Esophagus (tissue), 2 donors: ENCODE measurements around the gene TRAF3. TPM values are rescaled to one million over a fixed set of nuclear protein-coding genes. Genes with fewer than 3 reads are reported as not detected.

ENCODE experiments used
- H3K27ac ChIP-seq, 2 donors: one replicate each; pipeline ENCODE4 v1.5.1; 2013; ENCODE audit warnings: low read depth in 2 of 2, mild to moderate bottlenecking in 2 of 2, inconsistent platforms in 1 of 2, low read length in 1 of 2, moderate library complexity in 1 of 2
- H3K27me3 ChIP-seq, 2 donors: one replicate each; pipeline ENCODE4 v1.6.1; 2013; ENCODE audit warnings: low read length in 2 of 2, control low read depth in 1 of 2, mild to moderate bottlenecking in 1 of 2; ENCODE audit not compliant: insufficient read depth in 2 of 2, control insufficient read depth in 1 of 2
- H3K36me3 ChIP-seq, 2 donors: one replicate each; pipeline ENCODE4 v1.6.1; 2013; ENCODE audit warnings: low read length in 1 of 2; ENCODE audit not compliant: control insufficient read depth in 2 of 2, insufficient read depth in 2 of 2
- H3K4me1 ChIP-seq, 2 donors: one replicate each; pipeline ENCODE4 v1.6.1; 2013; ENCODE audit warnings: low read length in 1 of 2; ENCODE audit not compliant: control insufficient read depth in 2 of 2, insufficient read depth in 2 of 2
- H3K4me3 ChIP-seq, 2 donors: one replicate each; pipeline ENCODE4 v1.5.1; 2013; ENCODE audit warnings: low read length in 2 of 2, mild to moderate bottlenecking in 2 of 2, low read depth in 1 of 2, moderate library complexity in 1 of 2
- H3K9me3 ChIP-seq, 2 donors: one replicate each; pipeline ENCODE4 v1.6.1; 2013; ENCODE audit warnings: mild to moderate bottlenecking in 2 of 2, low read depth in 1 of 2, low read length in 1 of 2, moderate library complexity in 1 of 2; ENCODE audit not compliant: control insufficient read depth in 2 of 2, insufficient read depth in 1 of 2
- whole genome bisulfite sequencing, 2 donors: extraction: QIAGEN DNeasy Blood & Tissue Kit; methylation state at CpG; one replicate each; pipeline ENCODE4 v1.1.7; 2013; 5-methylcytosine and 5-hydroxymethylcytosine counted together
- polyA plus RNA-seq, 2 donors: library from polyadenylated mRNA; stranded (reverse); fragments of 200-250 nt; gene quantifications; one replicate each; pipeline ENCODE4 v1.2.3, GENCODE V29; 2013
- donor health status: healthy with polysubstance abuse.
- donor health status: Bipolar disorder and iron deficiency.

TRAF3 gene
- polyA plus RNA-seq, 2 donors: 3.8 to 4.9 TPM

- Histone ChIP-seq H3K9me3 (no peaks in the 10 kb centered on the region), H3K36me3 (peaks cover 4 to 50% of the 10 kb centered on the region in 2 donors), H3K4me3 (no peak overlapping the region), H3K27ac (no peak overlapping the region), H3K27me3 (no peaks in the 10 kb centered on the region), H3K4me1 (no peaks in the 10 kb centered on the region)
- WGBS, 2 donors: 91 to 94% methylated on average over 31 to 33 of the region's 33 CpGs
Observed at GRCh38 chr14:102907303-102907844, 130.1 kb downstream of the TRAF3 start.

- Histone ChIP-seq H3K4me3 (no peak overlapping the region), H3K36me3 (peaks cover under 1 to 43% of the 10 kb centered on the region in 2 donors), H3K9me3 (no peaks in the 10 kb centered on the region), H3K27ac (no peak overlapping the region), H3K27me3 (no peaks in the 10 kb centered on the region), H3K4me1 (no peaks in the 10 kb centered on the region)
- 94% methylated on average over 23 of the region's 23 CpGs for WGBS, 2 donors
Observed at GRCh38 chr14:102907980-102908730, 130.9 kb downstream of the TRAF3 start.

DNA sequence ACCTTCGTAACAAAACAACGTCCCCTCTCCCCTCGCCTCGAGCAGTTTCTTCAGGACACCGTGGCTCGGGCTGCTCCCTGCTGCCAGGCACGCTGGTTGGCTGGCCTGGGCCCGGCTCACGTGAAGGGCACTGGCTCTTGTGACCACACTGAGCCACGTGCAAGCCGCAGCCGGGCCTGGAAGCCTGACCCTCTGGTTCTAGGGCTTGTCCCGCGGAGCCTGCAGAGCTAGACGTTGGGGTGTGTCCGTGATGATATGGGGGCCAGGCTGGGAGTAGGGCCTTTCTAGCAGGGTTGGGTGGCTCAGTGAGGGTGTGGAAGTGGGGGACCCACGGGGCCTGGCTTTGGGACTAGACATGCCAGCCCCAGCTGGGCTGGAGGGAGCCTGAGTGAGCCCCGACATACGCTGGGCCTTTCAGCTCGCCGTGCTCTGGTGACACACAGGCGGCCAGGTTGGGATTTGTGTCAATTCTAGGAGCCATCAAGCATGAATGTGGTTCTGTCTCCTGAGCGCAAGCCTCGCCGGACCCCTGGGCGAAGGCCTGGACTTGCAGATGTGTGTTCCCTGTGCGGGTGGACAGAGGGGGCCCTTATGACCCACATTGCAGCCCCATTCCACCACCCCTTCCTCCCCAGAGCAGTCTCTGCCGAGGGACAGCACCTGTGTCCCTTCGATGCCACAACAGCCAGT, 131.7 kb downstream of the TRAF3 start:
- Histone ChIP-seq H3K36me3 (peaks cover 0 to 37% of the 10 kb centered on the region in 2 donors), H3K4me3 (no peak overlapping the region), H3K27me3 (no peaks in the 10 kb centered on the region), H3K4me1 (no peaks in the 10 kb centered on the region), H3K27ac (no peak overlapping the region), H3K9me3 (no peaks in the 10 kb centered on the region)
- WGBS, 2 donors: 93% methylated on average over 29 of the region's 29 CpGs

- peaks cover 0 to 34% of the 10 kb centered on the region in 2 donors for H3K36me3 ChIP-seq
- no peaks in the 10 kb centered on the region for H3K27me3 ChIP-seq
- H3K9me3 ChIP-seq: no peaks in the 10 kb centered on the region
- H3K4me3 ChIP-seq: no peak overlapping the region
- no peaks in the 10 kb centered on the region for H3K4me1 ChIP-seq
- no peak overlapping the region for H3K27ac ChIP-seq
- 87 to 90% methylated on average over 10 of the region's 10 CpGs for WGBS, 2 donors
Observed at GRCh38 chr14:102909462-102909861, 132.2 kb downstream of the TRAF3 start.

DNA sequence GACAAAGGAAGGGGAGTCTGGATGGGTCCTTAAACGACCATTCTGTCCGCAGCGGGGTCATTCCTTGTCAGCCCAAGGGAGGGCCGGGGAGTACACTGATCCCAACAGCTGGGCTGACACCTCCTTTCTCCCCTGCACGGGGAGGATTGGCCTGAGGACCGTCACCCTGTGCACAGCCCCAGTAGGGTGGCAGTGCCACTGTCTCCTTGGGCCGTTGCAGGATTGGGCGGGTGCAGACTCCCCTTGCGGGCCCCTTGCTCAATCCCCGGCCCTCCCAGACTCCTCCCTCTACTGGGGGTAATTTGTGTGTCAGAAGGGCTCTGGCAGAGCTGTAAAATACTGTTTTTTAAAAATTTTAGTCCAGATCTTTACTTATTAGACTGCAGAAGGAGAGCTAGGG, 132.7 kb downstream of the TRAF3 start:
- no peaks in the 10 kb centered on the region for H3K27me3 ChIP-seq
- H3K27ac ChIP-seq: no peak overlapping the region
- WGBS, 2 donors: 86 to 92% methylated on average over 8 to 10 of the region's 10 CpGs

DNA sequence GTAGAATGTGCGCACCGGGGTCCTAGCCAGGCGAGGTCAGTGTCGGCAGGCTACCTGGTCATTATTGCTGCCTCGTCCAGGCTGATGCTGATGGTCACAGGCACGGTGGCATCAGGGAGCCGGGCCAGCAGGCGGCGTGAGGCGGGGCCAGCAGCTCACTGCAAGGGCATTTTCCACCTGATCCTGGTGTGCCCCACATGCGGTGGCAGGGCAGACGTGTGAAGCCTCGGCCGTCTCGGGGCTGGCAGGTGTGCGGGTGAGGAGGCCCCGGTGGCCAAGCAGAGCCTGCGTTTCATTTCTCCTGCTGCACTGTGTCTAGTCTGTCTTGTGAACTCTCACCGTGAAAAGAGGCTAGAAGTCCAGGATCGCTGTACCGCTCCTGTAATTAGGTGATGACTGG, 133.2 kb downstream of the TRAF3 start:
- Histone ChIP-seq H3K9me3 (no peaks in the 10 kb centered on the region), H3K36me3 (peaks cover 0 to 28% of the 10 kb centered on the region in 2 donors), H3K4me3 (no peak overlapping the region), H3K27ac (no peak overlapping the region), H3K4me1 (no peaks in the 10 kb centered on the region), H3K27me3 (no peaks in the 10 kb centered on the region)
- 91 to 94% methylated on average over 21 of the region's 21 CpGs for WGBS, 2 donors

More for the DNA sequence above, 132.7 kb downstream of the TRAF3 start:
- peaks cover 0 to 34% of the 10 kb centered on the region in 2 donors for H3K36me3 ChIP-seq
- H3K9me3 ChIP-seq: no peaks in the 10 kb centered on the region
- H3K4me1 ChIP-seq: no peaks in the 10 kb centered on the region
- no peak overlapping the region for H3K4me3 ChIP-seq

DNA sequence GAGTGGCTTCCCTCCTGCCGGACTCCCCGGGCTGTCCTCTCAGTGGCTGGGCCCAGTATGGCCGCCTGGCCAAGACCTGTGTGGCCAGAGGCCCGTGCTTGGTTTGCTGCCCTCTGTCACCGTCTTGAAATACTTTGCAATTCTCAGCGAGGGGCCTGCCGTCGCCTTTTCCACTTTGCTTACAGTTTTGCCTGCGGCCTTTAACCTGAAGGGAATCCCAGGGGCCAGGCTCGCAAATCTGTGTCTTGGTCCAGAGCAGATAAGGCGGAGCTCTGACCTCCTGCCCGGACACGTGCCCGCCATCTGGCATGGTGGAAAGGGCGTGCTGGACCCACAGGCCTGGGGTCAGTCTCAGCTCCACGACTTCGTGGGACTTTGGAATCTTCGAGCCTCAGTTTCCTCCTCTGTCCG, 134.3 kb downstream of the TRAF3 start:
- H3K4me1 ChIP-seq: no peaks in the 10 kb centered on the region
- H3K27ac ChIP-seq: no peak overlapping the region
- 84 to 85% methylated on average over 19 of the region's 19 CpGs for WGBS, 2 donors
- no peak overlapping the region for H3K4me3 ChIP-seq
- H3K36me3 ChIP-seq: peaks cover 0 to 28% of the 10 kb centered on the region in 2 donors
- no peaks in the 10 kb centered on the region for H3K9me3 ChIP-seq
- no peaks in the 10 kb centered on the region for H3K27me3 ChIP-seq

- H3K36me3 ChIP-seq: peaks cover 0 to 23% of the 10 kb centered on the region in 2 donors
- no peaks in the 10 kb centered on the region for H3K9me3 ChIP-seq
- H3K27ac ChIP-seq: no peak overlapping the region
- 90 to 94% methylated on average over 21 of the region's 21 CpGs for WGBS, 2 donors
- no peaks in the 10 kb centered on the region for H3K27me3 ChIP-seq
- H3K4me3 ChIP-seq: no peak overlapping the region
- H3K4me1 ChIP-seq: no peaks in the 10 kb centered on the region
Observed at GRCh38 chr14:102911991-102912761, 134.9 kb downstream of the TRAF3 start.
